Placental pericyte (primary cell): ENCODE measurements around the gene SRXN1. TPM values are rescaled to one million over a fixed set of nuclear protein-coding genes. Genes with fewer than 3 reads are reported as not detected.

Experiments
- total RNA-seq: library from RNA; depleted of rRNA; stranded (reverse); fragments of >200 nt; gene quantifications from 2 replicates; pipeline ENCODE4 v1.2.3, GENCODE V29; 2012

SRXN1 gene
- 47.9 and 75.0 TPM in 2 replicates for total RNA-seq

GRCh38 chr20:653110-653589 lies at the start of gene SRXN1:
TSS of gene SRXN1 (minus strand) at chr20:653200. CDS start at chr20:653185, 15 bp downstream.

GRCh38 chr20:675453-676314 lies 22.7 kb upstream of the SRXN1 start, which contains the start of gene SCRT2:
TSS of gene SCRT2 (minus strand) at chr20:675802. CDS start at chr20:675601, 201 bp downstream.

GRCh38 chr20:610130-611046 lies 42.6 kb downstream of the SRXN1 start, which contains the start of gene TCF15:
TSS of gene TCF15 (minus strand) at chr20:610309. CDS start at chr20:610237, 72 bp downstream.

Other genes with a start within 250 kb of the SRXN1 start
- gene RBCK1, start 244.9 kb downstream of the SRXN1 start, total RNA-seq = 92.9 and 122 TPM in 2 replicates
- 52.0 and 63.9 TPM in 2 replicates for gene TBC1D20, start 190.7 kb downstream of the SRXN1 start, total RNA-seq
- 111 and 156 TPM in 2 replicates for gene CSNK2A1, start 109.4 kb downstream of the SRXN1 start, total RNA-seq
- gene TCF15, start 42.9 kb downstream of the SRXN1 start, total RNA-seq = not detected in 2 replicates
- gene SCRT2, start 22.6 kb upstream of the SRXN1 start, total RNA-seq = not detected in 2 replicates
- not detected in 2 replicates for gene SLC52A3, start 115.3 kb upstream of the SRXN1 start, total RNA-seq
- gene FAM110A, start 180.5 kb upstream of the SRXN1 start, total RNA-seq = 1.5 and 7.2 TPM in 2 replicates